ENCODE measurements around the gene LMOD3.

LMOD3 gene

GRCh38 chr3:69080233-69080920 lies 42.0 kb downstream of the LMOD3 start, which contains the start of gene UBA3:
UBA3 (minus strand) TSS chr3:69080365; CDS start chr3:69080353, 12 bp downstream.
- Histone ChIP-seq H3K14ac (ENCODE audit: low read length) (peak within 1 kb of the TSS; percentile 89), H3K79me1 (ENCODE audit: low read length) (peaks cover 11% of the 10 kb centered on the region), H2AFZ (ENCODE audit: insufficient read depth, low read length, poor library complexity) (peak within 1 kb of the TSS; percentile 45), H3K36me3 (ENCODE audit: control insufficient read depth in 1 of 2, insufficient read depth in 2 of 2, low read length in 2 of 2) (peaks cover 0 to 7% of the 10 kb centered on the region in 2 experiments), H3K18ac (ENCODE audit: low read length) (peak within 1 kb of the TSS; percentile 73), H3K9ac (ENCODE audit: low read length) (peak within 1 kb of the TSS; percentile 94), H4K91ac (ENCODE audit: low read depth, low read length) (peak within 1 kb of the TSS; percentile 78), H2AK5ac (ENCODE audit: low read length) (no peak within 1 kb of the TSS), H3K27ac (ENCODE audit: low read depth, low read length) (peak within 1 kb of the TSS; percentile 70), H2BK12ac (ENCODE audit: low read length) (peak within 1 kb of the TSS; percentile 18), H2BK5ac (ENCODE audit: low read depth, low read length, poor library complexity) (peak within 1 kb of the TSS; percentile 60), H3K4me2 (ENCODE audit: low read length) (peak within 1 kb of the TSS; percentile 99), H3K4ac (ENCODE audit: low read depth, low read length) (peak within 1 kb of the TSS; percentile 38), H2BK120ac (ENCODE audit: insufficient read depth, low read length, poor library complexity) (peak within 1 kb of the TSS; percentile 52), H3K9me3 (ENCODE audit: insufficient read depth, low read depth, low read length) (no peaks in the 10 kb centered on the region), H3K4me3 (ENCODE audit: low read depth, low read length) (peak within 1 kb of the TSS; percentile 90), H3K4me1 (ENCODE audit: control insufficient read depth in 1 of 2, insufficient read depth in 2 of 2, low read length in 2 of 2) (peaks cover 6 to 13% of the 10 kb centered on the region in 2 experiments), H3K23ac (ENCODE audit: low read length) (no peak within 1 kb of the TSS), H4K8ac (ENCODE audit: low read depth, low read length) (peak within 1 kb of the TSS; percentile 86), H3K27me3 (ENCODE audit: insufficient read depth, low read length) (no peaks in the 10 kb centered on the region), H4K12ac (ENCODE audit: low read depth, low read length) (peak within 1 kb of the TSS; percentile 77), H3K79me2 (ENCODE audit: control insufficient read depth, insufficient read depth, low read length, poor library complexity) (peaks cover 8% of the 10 kb centered on the region)
- peak; percentile 83 to 84 for DNase-seq
- WGBS (ENCODE audit: extremely low coverage, insufficient coverage, insufficient read length), result no CpG with 5 or more reads among the region's 37 CpGs

GRCh38 chr3:69079269-69080159 lies 42.9 kb downstream of the LMOD3 start:
- Histone ChIP-seq H4K91ac (ENCODE audit: low read depth, low read length) (peak overlapping the region; percentile 78), H3K27me3 (ENCODE audit: insufficient read depth, low read length) (no peaks in the 10 kb centered on the region), H3K18ac (ENCODE audit: low read length) (peak overlapping the region; percentile 73), H3K9me3 (ENCODE audit: insufficient read depth, low read depth, low read length) (no peaks in the 10 kb centered on the region), H3K23ac (ENCODE audit: low read length) (no peak overlapping the region), H3K4me1 (ENCODE audit: control insufficient read depth in 1 of 2, insufficient read depth in 2 of 2, low read length in 2 of 2) (peaks cover 6 to 12% of the 10 kb centered on the region in 2 experiments), H3K79me1 (ENCODE audit: low read length) (peaks cover 7% of the 10 kb centered on the region), H2BK120ac (ENCODE audit: insufficient read depth, low read length, poor library complexity) (peak overlapping the region; percentile 52), H2BK12ac (ENCODE audit: low read length) (peak overlapping the region; percentile 18), H3K4me2 (ENCODE audit: low read length) (peak overlapping the region; percentile 99), H3K4ac (ENCODE audit: low read depth, low read length) (peak overlapping the region; percentile 38), H3K27ac (ENCODE audit: low read depth, low read length) (peak overlapping the region; percentile 70), H3K79me2 (ENCODE audit: control insufficient read depth, insufficient read depth, low read length, poor library complexity) (peaks cover 5% of the 10 kb centered on the region), H4K8ac (ENCODE audit: low read depth, low read length) (peak overlapping the region; percentile 86), H4K12ac (ENCODE audit: low read depth, low read length) (peak overlapping the region; percentile 77), H2BK5ac (ENCODE audit: low read depth, low read length, poor library complexity) (peak overlapping the region; percentile 60), H3K9ac (ENCODE audit: low read length) (peak overlapping the region; percentile 94), H3K36me3 (ENCODE audit: control insufficient read depth in 1 of 2, insufficient read depth in 2 of 2, low read length in 2 of 2) (peaks cover 0 to 7% of the 10 kb centered on the region in 2 experiments), H3K4me3 (ENCODE audit: low read depth, low read length) (peak overlapping the region; percentile 90), H3K14ac (ENCODE audit: low read length) (peak overlapping the region; percentile 89), H2AFZ (ENCODE audit: insufficient read depth, low read length, poor library complexity) (peak overlapping the region; percentile 45), H2AK5ac (ENCODE audit: low read length) (no peak overlapping the region)
- DNase-seq, result peak in 1 of 2 donors; percentile 34
- no CpG with 5 or more reads among the region's 29 CpGs for WGBS (ENCODE audit: extremely low coverage, insufficient coverage, insufficient read length)

- Histone ChIP-seq H3K4me3 (ENCODE audit: low read depth, low read length) (no peak overlapping the region), H2AK5ac (ENCODE audit: low read length) (no peak overlapping the region), H3K79me1 (ENCODE audit: low read length) (no peaks in the 10 kb centered on the region), H3K27ac (ENCODE audit: low read depth, low read length) (no peak overlapping the region), H3K36me3 (ENCODE audit: control insufficient read depth in 1 of 2, insufficient read depth in 2 of 2, low read length in 2 of 2) (peaks cover 5 to 7% of the 10 kb centered on the region in 2 experiments), H3K9me3 (ENCODE audit: insufficient read depth, low read depth, low read length) (no peaks in the 10 kb centered on the region), H3K23ac (ENCODE audit: low read length) (no peak overlapping the region), H2AFZ (ENCODE audit: insufficient read depth, low read length, poor library complexity) (no peak overlapping the region), H4K91ac (ENCODE audit: low read depth, low read length) (no peak overlapping the region), H2BK120ac (ENCODE audit: insufficient read depth, low read length, poor library complexity) (no peak overlapping the region), H3K4me2 (ENCODE audit: low read length) (no peak overlapping the region), H3K18ac (ENCODE audit: low read length) (no peak overlapping the region), H3K79me2 (ENCODE audit: control insufficient read depth, insufficient read depth, low read length, poor library complexity) (no peaks in the 10 kb centered on the region), H3K27me3 (ENCODE audit: insufficient read depth, low read length) (no peaks in the 10 kb centered on the region), H3K9ac (ENCODE audit: low read length) (no peak overlapping the region), H3K4me1 (ENCODE audit: control insufficient read depth in 1 of 2, insufficient read depth in 2 of 2, low read length in 2 of 2) (no peaks in the 10 kb centered on the region), H3K14ac (ENCODE audit: low read length) (no peak overlapping the region), H3K4ac (ENCODE audit: low read depth, low read length) (no peak overlapping the region), H2BK12ac (ENCODE audit: low read length) (no peak overlapping the region), H2BK5ac (ENCODE audit: low read depth, low read length, poor library complexity) (no peak overlapping the region), H4K12ac (ENCODE audit: low read depth, low read length) (no peak overlapping the region), H4K8ac (ENCODE audit: low read depth, low read length) (no peak overlapping the region)
- no peak for DNase-seq
- WGBS (ENCODE audit: extremely low coverage, insufficient coverage, insufficient read length), result no CpG with 5 or more reads among the region's 3 CpGs
Observed at GRCh38 chr3:69072928-69073327, 49.5 kb downstream of the LMOD3 start.

- H2BK5ac ChIP-seq (ENCODE audit: low read depth, low read length, poor library complexity), result no peak overlapping the region
- H3K4me1 ChIP-seq (ENCODE audit: control insufficient read depth in 1 of 2, insufficient read depth in 2 of 2, low read length in 2 of 2), result no peaks in the 10 kb centered on the region
- H2AFZ ChIP-seq (ENCODE audit: insufficient read depth, low read length, poor library complexity), result no peak overlapping the region
- no peaks in the 10 kb centered on the region for H3K79me1 ChIP-seq (ENCODE audit: low read length)
- no peak overlapping the region for H3K14ac ChIP-seq (ENCODE audit: low read length)
- H2BK12ac ChIP-seq (ENCODE audit: low read length), result no peak overlapping the region
- peaks cover 5 to 9% of the 10 kb centered on the region in 2 experiments for H3K36me3 ChIP-seq (ENCODE audit: control insufficient read depth in 1 of 2, insufficient read depth in 2 of 2, low read length in 2 of 2)
- H2AK5ac ChIP-seq (ENCODE audit: low read length), result no peak overlapping the region
- no peak overlapping the region for H3K4me3 ChIP-seq (ENCODE audit: low read depth, low read length)
- no peak overlapping the region for H3K4ac ChIP-seq (ENCODE audit: low read depth, low read length)
- WGBS (ENCODE audit: extremely low coverage, insufficient coverage, insufficient read length), result no CpG with 5 or more reads among the region's 4 CpGs
- no peak for DNase-seq
- H4K91ac ChIP-seq (ENCODE audit: low read depth, low read length), result no peak overlapping the region
- no peak overlapping the region for H3K23ac ChIP-seq (ENCODE audit: low read length)
- no peaks in the 10 kb centered on the region for H3K79me2 ChIP-seq (ENCODE audit: control insufficient read depth, insufficient read depth, low read length, poor library complexity)
- no peak overlapping the region for H4K8ac ChIP-seq (ENCODE audit: low read depth, low read length)
- H3K9me3 ChIP-seq (ENCODE audit: insufficient read depth, low read depth, low read length), result no peaks in the 10 kb centered on the region
- H3K27ac ChIP-seq (ENCODE audit: low read depth, low read length), result no peak overlapping the region
- H4K12ac ChIP-seq (ENCODE audit: low read depth, low read length), result no peak overlapping the region
- no peaks in the 10 kb centered on the region for H3K27me3 ChIP-seq (ENCODE audit: insufficient read depth, low read length)
- H3K4me2 ChIP-seq (ENCODE audit: low read length), result no peak overlapping the region
- H2BK120ac ChIP-seq (ENCODE audit: insufficient read depth, low read length, poor library complexity), result no peak overlapping the region
- H3K9ac ChIP-seq (ENCODE audit: low read length), result no peak overlapping the region
- no peak overlapping the region for H3K18ac ChIP-seq (ENCODE audit: low read length)
Observed at GRCh38 chr3:69066121-69066520, 56.3 kb downstream of the LMOD3 start.

Measured in trophoblast cell (in vitro differentiated cells and primary cell).